Measurements from ENCODE around the gene HDGFL2.

GRCh38 chr19:4449022-4449638 is 23.0 kb upstream of the HDGFL2 start:
- TF ChIP-seq CTCF (IDR thresholded peaks at IDR 0.05; ENCODE audit: low read length): no peak
- no peak for TF ChIP-seq EZH2 (optimal IDR thresholded peaks at IDR 0.05; ENCODE audit: low read depth, low read length)
